Left ventricle myocardium superior (tissue), 1 donor: ENCODE data around the gene FOXO3. TPM values are rescaled to one million over a fixed set of nuclear protein-coding genes. Genes with fewer than 3 reads are reported as not detected.

Experiments used
- ATAC-seq: fragments of 200-7000 bp; cut with Tn5 transposase; one replicate; pipeline ENCODE4 v1.9.1; 2020; ENCODE audit warnings: mild to moderate bottlenecking, moderate library complexity
- DNase-seq: peaks from one replicate; pipeline ENCODE4 v3.0.0-alpha.2; 2020
- intact Hi-C: fragments of 100-400 bp; cut with micrococcal nuclease; formaldehyde crosslinking; loops from one replicate; pipeline ENCODE4 v1.11.0; 2022
- total RNA-seq: library from RNA; stranded (reverse); fragmentation: NEBNext Ultra II Directional; extraction: Animal tissue kit (Norgen Biotek cat#: 25700); gene quantifications from one replicate; pipeline ENCODE4 v1.2.1, GENCODE V29; 2021
- donor health status: DM: no; HTN: yes; CAD: no; lungs with severe emphysema.

FOXO3 gene
- total RNA-seq, 1 donor from 2014 or later = 29.5 TPM

GRCh38 chr6:108566406-108566805, 5.7 kb downstream of the FOXO3 start:
- ATAC-seq = no peak
- intact Hi-C loops = loop anchor here (10.0 kb wide), 1 partner anchor 88 kb away; no protein-coding TSS in a partner anchor
- no peak for DNase-seq

GRCh38 chr6:108568101-108568500, 7.4 kb downstream of the FOXO3 start:
- no peak for ATAC-seq
- intact Hi-C loops = loop anchor here (10.0 kb wide), 1 partner anchor 87 kb away; no protein-coding TSS in a partner anchor
- DNase-seq = no peak

- ATAC-seq (no peak), DNase-seq (no peak)
- intact Hi-C loops = loop anchor here (10.0 kb wide), 1 partner anchor 86 kb away; no protein-coding TSS in a partner anchor
These were observed 8.0 kb downstream of the FOXO3 start for GRCh38 chr6:108568551-108569305.

- intact Hi-C loops = no loop called here
- ATAC-seq (no peak), DNase-seq (no peak)
These were observed 9.8 kb downstream of the FOXO3 start for GRCh38 chr6:108570517-108570916.

GRCh38 chr6:108574457-108575141, 13.9 kb downstream of the FOXO3 start:
- intact Hi-C loops = no loop called here
- DNase-seq = no peak
- peak; percentile 64 for ATAC-seq

- intact Hi-C loops = no loop called here
- DNase-seq (no peak), ATAC-seq (no peak)
These were observed 15.3 kb downstream of the FOXO3 start for GRCh38 chr6:108575905-108576494.

- intact Hi-C loops = no loop called here
- no peak for ATAC-seq
- no peak for DNase-seq
These were observed 16.0 kb downstream of the FOXO3 start for GRCh38 chr6:108576709-108577108.

- DNase-seq (no peak), ATAC-seq (no peak)
- intact Hi-C loops = no loop called here
These were observed 17.4 kb downstream of the FOXO3 start for GRCh38 chr6:108578166-108578565.

GRCh38 chr6:108578595-108579327, 18.0 kb downstream of the FOXO3 start:
- ATAC-seq (peak; percentile 53), DNase-seq (no peak)
- intact Hi-C loops = no loop called here

- DNase-seq (no peak), ATAC-seq (peak; percentile 6)
- intact Hi-C loops = no loop called here
These were observed 18.6 kb downstream of the FOXO3 start for GRCh38 chr6:108579328-108579721.

GRCh38 chr6:108580646-108581045, 19.9 kb downstream of the FOXO3 start:
- ATAC-seq (peak; percentile 33), DNase-seq (no peak)
- intact Hi-C loops = no loop called here

- ATAC-seq (peak; percentile 55), DNase-seq (peak; percentile 38)
- intact Hi-C loops = no loop called here
These were observed 20.7 kb downstream of the FOXO3 start for GRCh38 chr6:108581237-108581931.

- DNase-seq (no peak), ATAC-seq (peak; percentile 1)
- intact Hi-C loops = no loop called here
These were observed 21.3 kb downstream of the FOXO3 start for GRCh38 chr6:108581932-108582475.

- intact Hi-C loops = no loop called here
- no peak for ATAC-seq
These were observed 21.9 kb downstream of the FOXO3 start for GRCh38 chr6:108582618-108583017.

GRCh38 chr6:108584323-108584722, 23.6 kb downstream of the FOXO3 start:
- ATAC-seq = no peak
- no peak for DNase-seq
- intact Hi-C loops = no loop called here

More at GRCh38 chr6:108582618-108583017, 21.9 kb downstream of the FOXO3 start:
- no peak for DNase-seq

- ATAC-seq (no peak), DNase-seq (no peak)
- intact Hi-C loops = no loop called here
These were observed 24.6 kb downstream of the FOXO3 start for GRCh38 chr6:108585359-108585758.

GRCh38 chr6:108585921-108586536, 25.3 kb downstream of the FOXO3 start:
- intact Hi-C loops = no loop called here
- ATAC-seq = no peak
- no peak for DNase-seq
